ENCODE data around the gene VNN1.

Gene VNN1

GRCh38 chr6:132751828-132752227, 38.0 kb upstream of the VNN1 start:
- Mint-ChIP-seq H3K4me1 (no peaks in the 10 kb centered on the region), H3K36me3 (ENCODE audit: low read depth) (no peaks in the 10 kb centered on the region), H3K27me3 (ENCODE audit: low read depth) (no peaks in the 10 kb centered on the region), H3K9me3 (no peaks in the 10 kb centered on the region), H3K27ac (no peak overlapping the region), H3K4me3 (no peak overlapping the region)
- no peak for TF ChIP-seq CTCF (IDR thresholded peaks at IDR 0.05; ENCODE audit: unreplicated experiment in 3 of 3)

- Mint-ChIP-seq H3K9me3 (no peaks in the 10 kb centered on the region), H3K36me3 (ENCODE audit: low read depth) (no peaks in the 10 kb centered on the region), H3K27ac (no peak overlapping the region), H3K4me3 (no peak overlapping the region), H3K4me1 (no peaks in the 10 kb centered on the region), H3K27me3 (ENCODE audit: low read depth) (no peaks in the 10 kb centered on the region)
- TF ChIP-seq CTCF (IDR thresholded peaks at IDR 0.05; ENCODE audit: unreplicated experiment in 3 of 3), result no peak
Observed at GRCh38 chr6:132751306-132751705, 37.5 kb upstream of the VNN1 start.

- Mint-ChIP-seq H3K27ac (no peak overlapping the region), H3K36me3 (ENCODE audit: low read depth) (no peaks in the 10 kb centered on the region), H3K4me3 (no peak overlapping the region), H3K27me3 (ENCODE audit: low read depth) (no peaks in the 10 kb centered on the region), H3K4me1 (no peaks in the 10 kb centered on the region), H3K9me3 (no peaks in the 10 kb centered on the region)
- TF ChIP-seq CTCF (IDR thresholded peaks at IDR 0.05; ENCODE audit: unreplicated experiment in 3 of 3), result no peak
Observed at GRCh38 chr6:132750455-132751248, 36.8 kb upstream of the VNN1 start.

- H3K27ac Mint-ChIP-seq, result no peak overlapping the region
- no peaks in the 10 kb centered on the region for H3K27me3 Mint-ChIP-seq (ENCODE audit: low read depth)
- no peaks in the 10 kb centered on the region for H3K4me1 Mint-ChIP-seq
- no peak overlapping the region for H3K4me3 Mint-ChIP-seq
- TF ChIP-seq CTCF (IDR thresholded peaks at IDR 0.05; ENCODE audit: unreplicated experiment in 3 of 3), result no peak
- no peaks in the 10 kb centered on the region for H3K9me3 Mint-ChIP-seq
- no peaks in the 10 kb centered on the region for H3K36me3 Mint-ChIP-seq (ENCODE audit: low read depth)
Observed at GRCh38 chr6:132749111-132749510, 35.3 kb upstream of the VNN1 start.

- Mint-ChIP-seq H3K9me3 (no peaks in the 10 kb centered on the region), H3K27me3 (ENCODE audit: low read depth) (no peaks in the 10 kb centered on the region), H3K27ac (no peak overlapping the region), H3K4me1 (no peaks in the 10 kb centered on the region), H3K4me3 (no peak overlapping the region), H3K36me3 (ENCODE audit: low read depth) (no peaks in the 10 kb centered on the region)
- TF ChIP-seq CTCF (IDR thresholded peaks at IDR 0.05; ENCODE audit: unreplicated experiment in 3 of 3), result no peak
Observed at GRCh38 chr6:132748446-132748845, 34.6 kb upstream of the VNN1 start.

- no peak overlapping the region for H3K4me3 Mint-ChIP-seq
- peaks cover 3% of the 10 kb centered on the region for H3K9me3 Mint-ChIP-seq
- no peak overlapping the region for H3K27ac Mint-ChIP-seq
- no peaks in the 10 kb centered on the region for H3K4me1 Mint-ChIP-seq
- no peaks in the 10 kb centered on the region for H3K27me3 Mint-ChIP-seq (ENCODE audit: low read depth)
- H3K36me3 Mint-ChIP-seq (ENCODE audit: low read depth), result no peaks in the 10 kb centered on the region
- TF ChIP-seq CTCF (IDR thresholded peaks at IDR 0.05; ENCODE audit: unreplicated experiment in 3 of 3), result no peak
Observed at GRCh38 chr6:132746048-132746447, 32.2 kb upstream of the VNN1 start.

All from nephron (organoid).